Measurements from ENCODE around the gene HELZ2. TPM values are rescaled to one million over a fixed set of nuclear protein-coding genes. Genes with fewer than 3 reads are reported as not detected.
"Not testable (repeated sequence)": the region's sequence is repeated elsewhere in the genome, so short reads cannot be mapped to it uniquely, and the experiment has no call there.

Gene HELZ2
- total RNA-seq, 1 donor from 2014 or later, result 55.4 TPM

GRCh38 chr20:63578224-63579016 is 4.4 kb upstream of the HELZ2 start:
- no peak for DNase-seq (ENCODE audit: low read depth)

DNA sequence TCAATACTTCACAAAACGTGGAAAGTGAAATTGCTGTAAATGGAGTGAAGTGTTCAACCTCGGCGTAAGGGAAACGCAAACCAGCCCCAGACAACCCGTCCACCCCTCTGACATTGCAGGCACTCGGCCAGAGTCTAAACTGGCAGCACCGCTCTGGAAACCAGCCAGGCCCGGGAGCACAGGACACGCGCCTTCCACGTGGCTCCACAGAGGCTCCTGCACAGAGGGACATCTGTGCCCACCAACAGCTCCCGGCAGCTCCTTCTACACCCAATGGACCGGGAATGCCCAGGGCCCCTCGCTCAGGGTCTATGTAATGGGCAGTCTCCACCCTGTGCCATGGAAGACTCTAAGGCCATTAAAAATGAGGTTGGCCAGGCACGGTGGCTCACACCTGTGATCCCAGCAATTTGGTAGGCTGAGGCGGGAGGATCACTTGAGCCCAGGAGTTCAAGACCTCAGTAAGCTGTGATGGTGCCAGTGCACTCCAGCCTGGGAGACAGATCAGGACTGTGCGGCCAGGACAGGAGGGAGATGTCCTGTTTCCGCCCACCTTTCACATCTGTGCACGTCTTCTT is 3.4 kb upstream of the HELZ2 start:
- DNase-seq (ENCODE audit: low read depth), result no peak

DNA sequence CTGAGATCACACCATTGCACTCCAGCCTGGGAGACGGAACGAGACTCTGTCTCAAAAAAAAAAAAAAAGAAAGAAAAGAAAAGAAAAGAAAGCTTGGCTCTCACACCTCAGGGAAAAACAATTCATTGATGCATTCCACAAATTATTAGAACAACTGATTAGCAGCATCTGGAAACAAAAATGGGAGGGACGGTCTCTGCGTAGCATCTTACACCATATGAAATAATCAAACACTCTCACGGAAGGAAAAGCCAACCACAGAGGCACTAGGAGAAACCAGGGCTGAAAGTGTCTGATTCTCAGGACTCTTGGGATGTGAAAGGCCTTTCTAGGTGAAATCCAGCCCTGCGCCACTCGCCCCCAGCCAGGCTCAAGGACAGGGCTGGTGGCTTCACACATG is 2.3 kb upstream of the HELZ2 start:
- DNase-seq (ENCODE audit: low read depth), result no peak

DNA sequence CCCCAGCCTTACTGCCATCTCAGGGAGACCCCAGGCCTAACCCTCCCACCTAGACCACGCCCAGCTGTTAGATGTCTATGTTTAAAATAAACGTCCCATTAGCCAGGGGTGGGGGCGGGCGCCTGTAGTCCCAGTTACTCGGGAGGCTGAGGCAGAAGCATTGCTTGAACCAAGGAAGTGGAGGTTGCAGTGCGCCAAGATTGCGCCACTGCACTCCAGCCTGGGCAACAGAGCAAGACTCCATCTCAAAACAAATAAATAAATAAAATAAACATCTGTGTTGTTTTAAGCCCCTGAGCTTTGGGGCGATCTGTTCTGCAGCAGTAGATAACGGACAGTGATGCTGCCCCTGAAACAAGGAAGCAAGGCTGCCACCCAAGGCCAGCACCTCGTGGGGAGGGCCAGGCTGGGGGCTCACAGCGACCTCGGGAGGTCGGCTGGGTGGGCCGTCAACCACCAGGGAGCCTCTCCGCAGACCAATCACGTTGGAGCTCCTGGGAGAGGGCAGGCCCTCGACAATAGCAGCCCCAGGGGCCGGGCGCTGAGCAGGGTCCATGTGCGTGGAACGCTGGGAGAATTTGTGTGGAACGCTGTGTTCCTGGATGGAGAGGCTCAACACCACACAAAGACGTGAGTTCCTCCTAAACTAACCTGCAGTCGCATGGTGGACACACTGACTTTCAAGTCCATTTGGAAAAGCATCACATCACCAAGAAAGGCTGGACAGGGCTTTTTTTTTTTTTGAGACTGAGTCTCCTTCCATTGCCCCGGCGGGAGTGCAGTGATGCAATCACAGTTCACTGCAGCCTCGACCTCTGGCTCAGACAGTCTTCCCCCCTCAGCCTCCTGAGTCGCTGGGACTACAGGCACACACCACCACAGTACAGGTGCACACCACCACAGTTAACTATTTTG is 1.0 kb upstream of the HELZ2 start:
- peak; percentile 7 for DNase-seq (ENCODE audit: low read depth)

DNA sequence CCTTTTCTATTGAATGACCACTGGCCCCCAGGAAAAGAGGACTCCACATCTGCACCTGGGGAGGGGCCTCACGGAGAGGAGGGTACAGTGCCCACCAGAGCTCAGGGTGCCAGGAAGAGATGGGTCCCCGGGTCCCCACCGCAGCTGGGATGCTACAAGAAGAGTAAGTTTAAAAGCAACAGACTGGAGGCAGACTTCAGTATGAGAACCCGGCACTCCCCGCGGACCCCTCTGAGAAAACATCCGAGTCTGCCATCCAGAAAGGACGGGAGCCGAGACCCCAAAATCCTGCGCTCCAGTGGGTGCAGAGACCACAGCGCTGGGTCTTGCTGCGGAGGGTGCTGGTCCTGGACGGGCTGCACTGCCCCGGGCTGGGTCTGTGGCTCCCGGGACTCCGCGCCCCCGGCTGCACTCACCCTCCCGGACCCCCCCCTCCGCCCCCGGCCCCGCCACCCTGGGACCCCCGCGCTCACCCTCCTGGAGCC is 350 bp downstream of the HELZ2 start:
- DNase-seq (ENCODE audit: low read depth), result no peak

- no peak for DNase-seq (ENCODE audit: low read depth)
Observed at GRCh38 chr20:63572788-63573646, 1.0 kb downstream of the HELZ2 start.

DNA sequence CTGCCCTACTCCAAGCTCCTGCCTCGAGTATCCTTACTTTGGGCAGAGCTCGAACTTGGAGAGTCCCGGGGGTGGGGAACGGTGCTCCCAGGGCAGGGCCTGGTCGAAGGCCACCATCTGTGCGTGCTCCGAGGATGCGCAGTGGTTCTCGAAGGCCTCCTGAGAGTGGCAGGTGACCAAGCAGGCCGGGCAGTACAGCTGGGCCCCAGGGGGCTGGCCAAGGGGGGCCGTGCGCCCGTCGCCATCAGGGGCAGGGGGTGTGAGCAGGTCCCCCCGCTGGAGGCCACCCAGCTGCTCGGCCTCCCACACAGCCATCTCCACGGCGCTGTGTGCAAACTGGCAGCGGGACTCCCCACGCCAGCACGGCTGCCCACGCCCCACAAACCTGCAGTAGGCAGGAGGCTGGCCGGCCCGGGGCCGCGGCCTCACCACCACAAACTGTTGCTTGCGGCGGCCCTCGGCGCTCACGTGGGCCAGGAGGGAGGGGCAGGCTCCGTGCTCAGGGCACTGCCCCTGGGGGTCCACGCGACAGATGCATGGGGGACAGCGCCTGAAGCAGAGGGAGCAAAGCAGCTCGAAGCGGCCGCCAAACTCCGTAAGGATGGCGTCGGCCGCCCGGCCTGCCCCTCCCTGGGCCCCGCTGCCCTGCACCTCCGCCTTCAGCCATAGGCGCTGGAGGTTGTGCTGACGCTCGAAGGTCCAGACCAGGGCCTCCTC is 1.8 kb downstream of the HELZ2 start:
- no peak for DNase-seq (ENCODE audit: low read depth)

DNA sequence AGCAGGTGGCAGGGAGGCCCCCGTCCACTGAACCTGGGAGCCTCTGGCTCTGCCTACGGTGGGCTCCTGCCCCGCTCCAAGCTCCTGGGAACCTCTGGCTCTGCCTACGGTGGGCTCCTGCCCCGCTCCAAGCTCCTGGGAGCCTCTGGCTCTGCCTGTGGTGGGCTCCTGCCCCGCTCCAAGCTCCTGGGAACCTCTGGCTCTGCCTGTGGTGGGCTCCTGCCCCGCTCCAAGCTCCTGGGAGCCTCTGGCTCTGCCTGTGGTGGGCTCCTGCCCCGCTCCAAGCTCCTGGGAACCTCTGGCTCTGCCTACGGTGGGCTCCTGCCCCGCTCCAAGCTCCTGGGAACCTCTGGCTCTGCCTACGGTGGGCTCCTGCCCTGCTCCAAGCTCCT is 3.0 kb downstream of the HELZ2 start:
- DNase-seq (ENCODE audit: low read depth), result not testable (repeated sequence)

DNA sequence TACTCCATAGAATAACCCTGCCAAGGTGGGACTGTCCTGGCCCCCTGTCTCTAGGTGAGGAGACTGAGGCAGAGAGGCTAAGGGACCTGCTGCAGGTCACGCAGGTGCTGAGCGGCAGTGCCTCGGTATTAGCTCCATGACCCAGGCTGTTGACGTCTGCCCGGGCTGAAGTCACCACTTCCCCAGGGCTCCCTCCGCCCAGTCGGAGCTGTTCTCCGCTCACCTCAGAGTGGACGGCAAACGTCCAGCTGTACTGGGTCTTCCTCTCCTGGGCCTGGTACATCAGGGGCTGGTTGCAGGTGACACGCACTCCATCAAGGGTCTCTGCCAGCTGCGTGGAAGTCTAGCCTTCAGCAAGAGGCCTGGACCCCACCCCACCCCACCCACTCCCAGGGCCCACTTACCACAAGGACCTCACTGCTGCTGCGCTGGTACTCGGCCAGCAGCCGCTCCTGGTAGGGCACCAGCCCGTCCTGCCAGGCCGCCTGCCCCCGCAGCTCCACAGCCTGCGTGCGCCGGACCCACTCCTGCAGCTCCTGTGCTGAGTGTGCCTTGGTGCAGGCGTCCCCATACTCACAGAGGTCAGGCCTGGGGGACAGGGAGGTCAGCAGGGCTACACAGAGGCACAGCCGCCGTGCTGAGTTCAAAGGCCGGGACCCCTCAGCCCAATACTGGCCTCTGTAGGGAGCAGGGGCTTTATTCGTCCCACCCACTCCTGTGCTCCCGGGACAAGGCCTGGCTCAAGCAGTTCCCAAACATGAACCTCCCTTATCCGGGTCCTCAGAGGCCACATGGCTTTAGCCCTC is 3.6 kb downstream of the HELZ2 start:
- DNase-seq (ENCODE audit: low read depth), result no peak

DNA sequence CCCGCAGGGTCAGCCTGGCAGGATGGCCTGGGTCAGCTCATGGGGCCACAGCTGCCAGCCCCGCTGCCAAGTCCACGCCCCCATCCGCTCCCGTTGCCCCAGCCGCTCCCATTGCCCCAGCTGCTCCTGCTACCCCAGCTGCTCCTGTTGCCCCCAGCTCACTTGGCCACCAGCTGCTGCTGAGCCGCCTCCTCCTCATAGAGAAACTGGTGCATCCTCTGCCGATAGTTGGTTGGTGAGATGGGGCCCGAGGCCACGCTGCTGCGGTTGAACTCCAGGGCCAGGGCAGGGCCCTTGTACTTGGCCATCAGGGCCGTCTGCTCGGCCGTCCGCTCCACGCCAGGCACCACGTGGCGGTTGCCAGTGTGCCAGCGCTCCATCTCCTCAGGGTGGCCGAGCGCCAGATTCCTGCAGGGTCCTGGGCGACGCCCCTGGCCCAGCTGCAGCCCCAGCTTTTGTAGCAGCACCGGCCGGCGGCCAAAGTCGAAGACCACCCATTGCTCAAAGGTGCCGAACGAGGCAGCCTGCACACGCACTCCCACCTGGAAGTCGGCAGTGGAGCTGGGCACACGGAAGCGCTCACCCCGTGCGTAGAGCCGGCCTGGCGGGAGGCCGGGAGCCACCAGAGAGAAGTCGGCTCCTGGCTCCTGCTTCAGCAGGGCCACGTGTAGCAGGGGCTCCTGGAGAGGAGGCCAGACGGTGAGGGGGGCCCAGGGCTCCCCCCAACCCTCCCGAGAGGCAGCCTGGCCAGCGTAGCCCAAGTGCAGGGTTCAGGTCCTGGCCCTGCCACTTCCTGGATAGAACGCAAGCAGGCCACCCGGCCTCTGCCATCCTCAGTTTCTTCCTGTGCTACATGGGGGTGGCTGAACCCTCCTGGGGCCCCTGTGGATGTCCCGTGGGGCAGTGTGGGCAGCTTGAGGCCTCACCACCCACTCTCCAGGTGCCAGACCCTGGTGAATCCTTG is 4.8 kb downstream of the HELZ2 start:
- no peak for DNase-seq (ENCODE audit: low read depth)

GRCh38 chr20:63568170-63568981 is 5.7 kb downstream of the HELZ2 start:
- no peak for DNase-seq (ENCODE audit: low read depth)

- no peak for DNase-seq (ENCODE audit: low read depth)
Observed at GRCh38 chr20:63567386-63568169, 6.5 kb downstream of the HELZ2 start.

DNA sequence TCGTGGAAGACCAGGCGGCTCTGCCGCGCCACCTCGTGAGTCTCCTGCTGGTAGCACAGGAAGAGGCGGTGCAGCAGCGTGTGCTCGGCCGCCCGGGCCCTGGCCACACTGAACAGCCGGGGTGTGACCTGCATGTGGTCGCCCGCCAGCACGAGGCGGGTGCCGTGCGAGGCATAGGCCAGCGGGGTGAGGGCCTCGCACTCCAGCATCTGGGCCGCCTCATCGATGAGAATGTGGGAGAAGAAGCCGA is 7.0 kb downstream of the HELZ2 start:
- no peak for DNase-seq (ENCODE audit: low read depth)

DNA sequence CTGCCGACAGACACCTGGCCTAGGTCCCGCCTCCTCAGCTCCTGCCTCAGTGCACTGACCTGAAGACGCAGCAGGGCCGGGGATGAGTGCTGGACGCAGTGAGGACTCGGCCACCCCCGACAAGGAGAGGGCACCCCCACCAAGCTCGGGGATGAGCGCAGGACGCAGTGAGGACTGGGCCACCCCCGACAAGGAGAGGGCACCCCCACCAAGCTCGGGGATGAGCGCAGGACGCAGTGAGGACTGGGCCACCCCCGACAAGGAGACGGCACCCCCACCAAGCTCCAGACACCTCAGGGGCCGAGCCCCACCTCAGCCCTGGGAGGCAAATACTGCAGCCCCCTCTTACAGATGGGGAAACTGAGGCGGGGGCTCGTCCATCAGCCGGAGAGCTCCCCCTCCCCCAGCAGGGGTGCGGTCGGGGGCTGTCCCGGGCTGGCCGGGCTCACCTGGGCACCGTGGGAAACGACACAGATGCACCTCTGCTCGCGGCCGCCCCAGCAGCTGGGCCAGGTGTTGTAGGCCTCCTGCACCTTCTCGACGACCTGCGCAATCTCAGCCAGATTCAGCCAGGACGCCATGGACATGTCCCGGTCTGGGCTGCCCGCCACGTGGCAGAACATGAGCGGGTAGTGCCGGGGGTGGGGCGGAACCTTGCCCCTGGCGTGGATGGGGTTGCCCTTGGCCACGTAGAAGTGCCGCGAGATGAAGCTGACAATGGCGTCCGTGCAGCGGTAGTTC is 7.5 kb downstream of the HELZ2 start:
- DNase-seq (ENCODE audit: low read depth), result no peak

GRCh38 chr20:63565699-63566335 is 8.2 kb downstream of the HELZ2 start:
- no peak for DNase-seq (ENCODE audit: low read depth)

DNA sequence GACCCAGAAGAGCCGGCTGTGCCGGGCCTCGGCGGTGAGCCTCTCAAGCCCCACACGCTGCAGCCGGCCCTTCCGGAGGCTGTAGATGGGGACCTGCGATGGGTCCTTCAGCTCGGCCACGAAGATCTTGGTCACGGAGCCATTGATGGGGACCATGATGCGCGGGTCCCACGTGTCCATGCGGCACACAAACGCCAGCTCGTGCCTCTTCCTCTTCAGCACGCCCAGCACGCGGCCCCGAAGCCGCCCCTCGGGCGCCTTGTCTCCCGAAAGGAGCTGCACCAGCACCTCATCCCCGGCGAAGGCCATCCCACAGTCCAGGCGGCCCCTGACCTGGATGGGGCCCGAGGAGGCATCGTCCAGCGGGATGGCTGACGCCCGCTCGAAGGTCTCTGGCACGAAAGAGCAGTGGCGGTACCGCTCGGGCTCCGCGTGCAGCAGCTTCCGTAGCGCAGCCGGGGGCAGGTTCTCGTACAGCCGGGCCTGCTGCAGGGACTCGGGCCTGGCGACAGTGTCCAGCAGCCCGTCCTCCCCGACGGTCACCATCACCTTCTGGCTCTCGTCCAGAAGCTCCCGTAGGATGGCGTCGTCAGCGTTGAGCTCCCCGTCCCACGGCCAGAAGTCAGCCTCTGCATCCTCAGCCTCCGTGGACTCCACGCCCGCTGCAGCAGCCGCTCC is 8.9 kb downstream of the HELZ2 start:
- DNase-seq (ENCODE audit: low read depth), result no peak
